CD4-positive, alpha-beta T cell treated with Interleukin-4 for 1 hour (primary cell): ENCODE measurements around the gene NSMCE4A.
"Not testable (repeated sequence)": the region's sequence is repeated elsewhere in the genome, so short reads cannot be mapped to it uniquely, and the experiment has no call there.

Experiments used
- DNase-seq, 2 donors: peaks; one replicate each; pipeline ENCODE4 v3.0.0-alpha.2; 2020 to 2022

Gene NSMCE4A

GRCh38 chr10:121935702-121936101 is 39.3 kb downstream of the NSMCE4A start:
- no peak for DNase-seq

GRCh38 chr10:121930268-121931085 is 44.5 kb downstream of the NSMCE4A start:
- not testable (repeated sequence) for DNase-seq

DNA sequence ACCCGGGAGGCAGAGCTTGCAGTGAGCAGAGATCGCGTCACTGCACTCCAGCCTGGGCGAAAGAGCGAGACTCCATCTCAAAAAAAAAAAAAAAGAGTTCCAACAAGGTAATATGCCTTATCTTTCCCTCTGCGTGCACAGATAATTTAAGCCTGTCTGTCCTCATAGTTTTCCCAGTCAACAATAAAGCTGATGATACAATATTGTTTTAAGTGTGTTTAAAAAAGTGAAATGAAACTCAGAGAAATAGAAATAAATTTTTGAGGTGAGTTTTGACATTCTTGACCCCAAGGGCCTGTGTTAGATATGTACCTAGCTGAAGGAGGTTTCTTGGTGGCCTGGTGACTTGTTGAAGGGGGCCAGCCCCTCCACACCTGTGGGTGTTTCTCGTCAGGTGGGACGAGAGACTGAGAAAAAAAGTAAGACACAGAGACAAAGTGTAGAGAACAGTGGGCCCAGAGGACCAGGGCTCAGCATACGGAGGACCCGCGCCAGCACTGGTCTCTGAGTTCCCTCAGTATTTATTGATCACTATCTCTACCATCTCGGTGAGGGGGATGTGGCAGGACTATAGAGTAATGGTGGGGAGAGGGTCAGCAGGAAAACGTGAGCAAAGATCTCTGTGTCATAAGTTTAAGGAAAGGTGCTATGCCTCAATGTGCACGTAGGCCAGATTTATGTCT is 45.3 kb downstream of the NSMCE4A start:
- not testable (repeated sequence) for DNase-seq

DNA sequence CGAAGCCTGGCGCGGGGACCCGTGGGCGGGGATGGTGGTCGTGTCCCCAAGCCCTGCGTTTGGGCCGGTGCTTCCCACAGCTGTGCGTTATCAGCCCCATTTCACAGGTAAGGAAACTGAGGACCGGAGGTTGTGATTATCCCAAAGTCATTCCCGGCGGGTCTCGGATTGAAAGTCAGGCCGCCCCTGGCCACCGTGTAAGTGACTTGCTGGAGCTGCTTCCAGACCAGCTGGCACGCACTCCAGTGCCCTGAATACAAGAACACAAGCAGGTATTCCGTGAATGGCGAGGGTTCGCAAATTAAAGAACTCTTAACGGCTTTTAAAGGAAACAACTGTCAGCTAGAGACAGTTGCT is 46.5 kb downstream of the NSMCE4A start:
- no peak for DNase-seq

DNA sequence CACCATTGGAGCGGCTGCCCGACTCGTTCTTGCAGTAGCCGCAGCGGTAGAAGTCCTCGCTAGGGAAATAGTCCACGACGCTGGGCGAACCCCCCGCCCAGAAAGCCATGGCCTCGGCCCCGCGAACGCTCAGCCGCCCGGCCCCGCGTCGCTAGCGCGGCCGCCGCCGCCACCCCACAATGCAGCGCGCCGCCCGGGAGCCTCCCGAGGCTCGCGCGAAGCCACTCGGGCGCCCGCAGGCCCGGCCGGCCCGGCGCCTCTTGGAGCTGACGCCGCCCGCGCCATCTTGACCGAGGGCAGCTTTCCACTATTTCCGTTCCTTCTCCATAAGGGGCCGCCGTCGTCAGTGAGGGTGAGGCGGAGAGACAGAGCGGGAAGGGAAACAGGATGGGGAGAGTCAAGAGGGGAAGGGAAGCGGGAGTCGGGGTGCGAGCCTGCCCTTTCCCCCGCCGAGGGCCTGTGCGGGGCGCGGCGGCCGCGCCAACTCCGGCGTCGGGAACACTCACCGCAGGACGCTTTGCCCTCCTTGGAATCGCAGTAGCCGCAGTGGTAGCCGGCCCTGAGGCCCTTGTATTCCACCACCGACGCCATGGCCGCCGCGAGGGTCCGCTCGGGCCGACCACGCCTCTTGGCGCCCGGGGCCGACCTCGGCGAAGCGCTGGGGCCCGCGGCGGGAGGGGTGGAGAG is 47.0 kb downstream of the NSMCE4A start, which contains the start of gene ATE1:
Gene ATE1 (minus strand): TSS at position 191 of the 687 bp plus-strand sequence. CDS start 82 bp downstream, at position 109.
- DNase-seq = peak; percentile 85

GRCh38 chr10:121927318-121927840 is 47.6 kb downstream of the NSMCE4A start:
- peak in 1 of 2 donors; percentile 12 for DNase-seq

- peak in 1 of 2 donors; percentile 26 for DNase-seq
Observed at GRCh38 chr10:121926671-121927317, 48.2 kb downstream of the NSMCE4A start.

GRCh38 chr10:121926157-121926556 is 48.9 kb downstream of the NSMCE4A start:
- no peak for DNase-seq

DNA sequence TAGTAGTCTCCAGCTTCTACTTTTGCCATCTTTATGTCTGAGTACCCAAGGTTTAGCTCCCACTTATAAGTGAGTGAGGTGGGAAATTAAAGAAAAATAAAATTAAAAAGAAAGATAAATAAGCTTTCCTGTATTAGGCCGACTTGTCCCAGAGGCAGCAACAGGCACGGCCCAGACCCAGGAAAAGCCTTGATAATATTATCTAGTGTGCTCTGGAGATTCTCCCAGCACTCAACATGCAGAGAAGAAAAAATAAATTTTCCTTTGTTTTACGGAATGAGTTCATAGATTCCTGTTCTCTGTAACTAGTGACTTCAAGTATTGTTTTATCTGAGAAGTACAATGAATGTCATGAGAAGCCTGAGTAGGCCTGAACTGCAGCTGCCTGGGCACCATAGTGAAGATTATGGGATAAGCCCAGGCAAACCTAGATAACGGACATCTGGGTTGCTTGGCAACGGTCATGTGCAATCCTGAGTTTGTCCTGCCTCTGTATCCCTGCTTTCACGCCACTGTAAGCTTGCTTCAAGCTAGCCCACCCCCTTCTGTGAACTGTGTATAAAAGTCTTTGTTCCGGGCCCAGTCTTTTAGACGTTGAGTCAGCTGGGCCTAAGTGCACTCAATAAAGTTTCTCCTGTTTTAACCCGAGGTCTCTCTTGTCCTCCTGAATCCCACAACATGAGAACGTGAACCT is 53.6 kb downstream of the NSMCE4A start:
- DNase-seq = no peak

- no peak for DNase-seq
Observed at GRCh38 chr10:121919666-121920065, 55.4 kb downstream of the NSMCE4A start.

DNA sequence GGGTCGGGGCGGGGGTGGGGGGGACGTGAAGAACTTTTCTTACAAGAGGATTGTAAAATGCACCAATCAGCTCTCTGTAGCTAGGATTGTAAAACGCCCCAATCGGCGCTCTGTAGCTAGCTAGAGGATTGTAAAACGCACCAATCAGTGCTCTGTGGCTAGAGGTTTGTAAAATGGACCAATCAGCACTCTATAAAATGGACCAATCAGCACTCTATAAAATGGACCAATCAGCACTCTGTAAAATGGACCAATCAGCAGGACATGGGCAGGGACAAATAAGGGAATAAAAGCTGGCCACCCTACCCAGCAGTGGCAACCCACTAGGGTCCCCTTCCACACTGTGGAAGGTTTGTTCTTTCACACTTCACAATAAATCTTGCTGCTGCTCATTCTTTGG is 56.2 kb downstream of the NSMCE4A start:
- not testable (repeated sequence) for DNase-seq

DNA sequence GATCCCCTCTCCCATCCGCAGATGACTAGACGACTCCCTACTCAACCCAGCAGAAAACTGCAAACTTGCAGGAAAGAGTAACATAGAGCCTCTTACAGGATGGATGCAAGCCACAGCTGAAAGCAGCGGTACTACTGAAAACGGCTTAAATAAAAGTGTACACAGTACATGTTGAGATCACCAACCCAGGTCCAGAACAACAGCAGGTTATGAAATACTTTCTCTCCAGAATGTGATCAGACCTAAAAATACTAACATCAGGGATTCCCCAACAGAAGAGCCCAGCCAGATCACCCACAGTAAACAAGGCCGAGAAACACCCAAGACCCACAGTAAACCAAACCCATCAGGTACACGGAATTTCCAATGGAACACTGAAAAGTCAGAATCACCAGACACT is 60.4 kb downstream of the NSMCE4A start:
- DNase-seq = no peak

DNA sequence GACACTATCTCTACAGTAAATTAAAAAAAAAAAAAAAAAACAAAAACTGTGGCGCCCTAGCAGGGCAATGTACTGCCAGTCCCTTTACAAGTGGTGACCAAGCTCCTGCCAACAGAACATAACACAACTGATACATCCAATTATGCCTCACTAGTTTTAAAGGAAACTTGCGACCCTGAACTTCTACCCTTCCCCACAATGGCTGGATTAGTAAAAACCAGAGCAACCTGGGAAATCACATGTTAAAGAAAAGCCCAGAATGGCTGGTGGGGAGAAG is 63.7 kb downstream of the NSMCE4A start:
- DNase-seq = no peak

DNA sequence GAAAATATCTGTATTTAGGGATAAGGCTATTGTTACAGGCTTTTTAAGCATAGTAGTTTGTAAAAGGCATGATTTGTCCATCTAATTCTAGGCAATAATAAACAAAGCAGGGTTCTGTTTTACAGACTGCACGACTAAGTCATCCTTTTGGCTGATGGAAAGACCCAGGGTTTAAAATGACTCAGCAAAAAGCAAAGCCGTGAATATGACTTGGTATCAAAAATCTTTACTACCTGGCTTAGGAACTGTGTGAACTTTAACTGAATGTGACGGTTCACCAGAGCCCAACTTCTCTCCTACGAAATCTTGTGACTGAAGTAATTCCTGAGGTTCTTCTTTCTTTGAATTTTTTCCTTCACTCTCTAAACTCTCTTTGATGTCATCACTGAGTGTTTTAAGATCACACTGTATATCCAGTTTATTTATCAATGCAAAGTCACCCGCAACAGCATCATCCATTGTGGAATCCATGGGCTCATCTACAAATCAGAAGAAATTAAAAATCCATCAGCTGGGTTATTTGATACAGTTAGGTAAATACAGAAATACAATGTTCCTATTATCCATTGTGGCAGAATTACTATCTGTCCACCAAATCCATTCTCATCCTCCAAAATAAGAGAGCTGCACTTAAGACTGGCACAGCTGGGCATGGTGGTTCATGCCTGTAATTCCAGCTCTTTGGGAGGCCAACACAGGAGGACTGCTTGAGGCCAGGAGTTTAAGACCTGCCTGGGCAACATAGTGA is 64.2 kb downstream of the NSMCE4A start:
- DNase-seq = no peak
